Activated T-cell treated with anti-CD3 and anti-CD28 coated beads for 1 hour (primary cell): ENCODE results near the gene ENDOD1.
"Not testable (repeated sequence)": the region's sequence is repeated elsewhere in the genome, so short reads cannot be mapped to it uniquely, and the experiment has no call there.

ENCODE experiments used
- DNase-seq: peaks from one replicate; pipeline ENCODE4 v3.0.0-alpha.2; 2020; ENCODE audit warnings: low read depth

The ENDOD1 gene

GRCh38 chr11:95089620-95090542 lies at the start of gene ENDOD1:
TSS of gene ENDOD1 (plus strand) at chr11:95089846. CDS start at chr11:95089928, 82 bp downstream.
- DNase-seq = peak; percentile 74

- no peak for DNase-seq
Measured at GRCh38 chr11:95042239-95042638, 47.4 kb upstream of the ENDOD1 start.

GRCh38 chr11:95042906-95043305 lies 46.7 kb upstream of the ENDOD1 start:
- no peak for DNase-seq

- no peak for DNase-seq
Measured at GRCh38 chr11:95044010-95044409, 45.6 kb upstream of the ENDOD1 start.

GRCh38 chr11:95045812-95046211 lies 43.8 kb upstream of the ENDOD1 start:
- DNase-seq = no peak

GRCh38 chr11:95049122-95049521 lies 40.5 kb upstream of the ENDOD1 start, which contains the start of gene KDM4F:
TSS of gene KDM4F (plus strand) at chr11:95049422.
- not testable (repeated sequence) for DNase-seq

- DNase-seq = no peak
Measured at GRCh38 chr11:95050595-95051202, 38.9 kb upstream of the ENDOD1 start.

GRCh38 chr11:95054356-95054755 lies 35.3 kb upstream of the ENDOD1 start:
- no peak for DNase-seq

GRCh38 chr11:95055283-95055897 lies 34.3 kb upstream of the ENDOD1 start:
- DNase-seq = no peak

- DNase-seq = no peak
Measured at GRCh38 chr11:95057959-95058358, 31.7 kb upstream of the ENDOD1 start.

GRCh38 chr11:95058621-95059020 lies 31.0 kb upstream of the ENDOD1 start:
- no peak for DNase-seq

- no peak for DNase-seq
Measured at GRCh38 chr11:95059046-95059445, 30.6 kb upstream of the ENDOD1 start.

GRCh38 chr11:95065336-95065735 lies 24.3 kb upstream of the ENDOD1 start:
- no peak for DNase-seq

- DNase-seq = no peak
Measured at GRCh38 chr11:95066716-95067038, 23.0 kb upstream of the ENDOD1 start, which contains the start of gene SRSF8. TSS of gene SRSF8 (plus strand) at chr11:95066919. CDS start at chr11:95067227, 308 bp downstream.

GRCh38 chr11:95067039-95067840 lies 22.4 kb upstream of the ENDOD1 start:
- DNase-seq = peak; percentile 56

- peak; percentile 27 for DNase-seq
Measured at GRCh38 chr11:95067841-95068219, 21.8 kb upstream of the ENDOD1 start.

- peak; percentile 38 for DNase-seq
Measured at GRCh38 chr11:95068549-95068948, 21.1 kb upstream of the ENDOD1 start.

- DNase-seq = no peak
Measured at GRCh38 chr11:95070471-95070870, 19.2 kb upstream of the ENDOD1 start.

- no peak for DNase-seq
Measured at GRCh38 chr11:95072948-95073347, 16.7 kb upstream of the ENDOD1 start.

GRCh38 chr11:95074792-95075563 lies 14.7 kb upstream of the ENDOD1 start:
- DNase-seq = no peak

- no peak for DNase-seq
Measured at GRCh38 chr11:95076416-95076815, 13.2 kb upstream of the ENDOD1 start.
